ENCODE results near the gene GDF10. TPM values are rescaled to one million over a fixed set of nuclear protein-coding genes. Genes with fewer than 3 reads are reported as not detected.

Gene GDF10
- total RNA-seq, 4 donors from 2014 or later = 0.79 to 1.2 (median 1.00) TPM; not detected in 1

- in situ Hi-C loops (cut with MboI; ENCODE audit: low pct_ligation_motif_present in 1 of 4, low pct_unique_long_range_greater_than_20kb in 1 of 4, low sequenced_read_pairs in 3 of 4) (loop anchor here in 2 of 4 donors (10.0 to 25.0 kb wide), 2 partner anchors 270 to 273 kb away; no protein-coding TSS in a partner anchor), intact Hi-C loops (cut with DNase I; ENCODE audit: low total_unique reads) (no loop called here)
- no peak for DNase-seq
- 80 to 83% methylated on average over 3 of the region's 3 CpGs for WGBS, 2 donors (ENCODE audit: low coverage in 1 of 2)
- Histone ChIP-seq H3K27me3 (peaks cover 2% of the 10 kb centered on the region), H3K4me3 (no peak overlapping the region), H3K4me1 (peaks cover 0 to 13% (median 11%) of the 10 kb centered on the region in 4 donors), H3K27ac (no peak overlapping the region), H3K9me3 (no peaks in the 10 kb centered on the region), H3K36me3 (no peaks in the 10 kb centered on the region)
- TF ChIP-seq EP300 (IDR thresholded peaks at IDR 0.05; ENCODE audit: low read depth) (no peak), CTCF (IDR thresholded peaks at IDR 0.05) (no peak), POLR2A (IDR thresholded peaks at IDR 0.05) (no peak), POLR2AphosphoS5 (IDR thresholded peaks at IDR 0.05) (no peak)
These were observed 7.4 kb downstream of the GDF10 start for GRCh38 chr10:47307381-47307780.

GRCh38 chr10:47308775-47309174 is 8.8 kb downstream of the GDF10 start:
- H3K4me1 ChIP-seq = peaks cover 0 to 13% (median 11%) of the 10 kb centered on the region in 4 donors

GRCh38 chr10:47309408-47310089 is 9.6 kb downstream of the GDF10 start:
- H3K9me3 ChIP-seq = no peaks in the 10 kb centered on the region
- no peaks in the 10 kb centered on the region for H3K36me3 ChIP-seq
- intact Hi-C loops (cut with DNase I; ENCODE audit: low total_unique reads) (loop anchor here (10.0 kb wide), 1 partner anchor 125 kb away; no protein-coding TSS in a partner anchor), in situ Hi-C loops (cut with MboI; ENCODE audit: low pct_ligation_motif_present in 1 of 4, low pct_unique_long_range_greater_than_20kb in 1 of 4, low sequenced_read_pairs in 3 of 4) (loop anchor here (5.0 to 25.0 kb wide), 4 partner anchors 267 to 285 kb away; no protein-coding TSS in a partner anchor)
- no peak for DNase-seq
- H3K4me3 ChIP-seq = no peak overlapping the region
- H3K27ac ChIP-seq = no peak overlapping the region
- H3K4me1 ChIP-seq = peaks cover 0 to 13% (median 11%) of the 10 kb centered on the region in 4 donors
- WGBS, 2 donors (ENCODE audit: low coverage in 1 of 2) = 88 to 94% methylated on average over 7 to 24 of the region's 34 CpGs
- TF ChIP-seq POLR2AphosphoS5 (IDR thresholded peaks at IDR 0.05) = no peak
- TF ChIP-seq CTCF (IDR thresholded peaks at IDR 0.05) = peak in 3 of 5 experiments; percentile 17 to 28 (median 18)
- no peaks in the 10 kb centered on the region for H3K27me3 ChIP-seq

More at GRCh38 chr10:47308775-47309174, 8.8 kb downstream of the GDF10 start:
- Histone ChIP-seq H3K9me3 (no peaks in the 10 kb centered on the region), H3K4me3 (no peak overlapping the region), H3K36me3 (no peaks in the 10 kb centered on the region), H3K27me3 (no peaks in the 10 kb centered on the region), H3K27ac (no peak overlapping the region)
- in situ Hi-C loops (cut with MboI; ENCODE audit: low pct_ligation_motif_present in 1 of 4, low pct_unique_long_range_greater_than_20kb in 1 of 4, low sequenced_read_pairs in 3 of 4) = loop anchor here in 2 of 4 donors (10.0 to 25.0 kb wide), 2 partner anchors 271 to 274 kb away; no protein-coding TSS in a partner anchor
- whole genome bisulfite sequencing, 2 donors (ENCODE audit: low coverage in 1 of 2) = 86% methylated on average over 9 of the region's 9 CpGs; no CpG with 5 or more reads in 1 of the 2 donors
- intact Hi-C loops (cut with DNase I; ENCODE audit: low total_unique reads) = no loop called here
- TF ChIP-seq EP300 (IDR thresholded peaks at IDR 0.05; ENCODE audit: low read depth) (no peak), CTCF (IDR thresholded peaks at IDR 0.05) (no peak), POLR2AphosphoS5 (IDR thresholded peaks at IDR 0.05) (no peak), POLR2A (IDR thresholded peaks at IDR 0.05) (no peak)
- no peak for DNase-seq

- intact Hi-C loops (cut with DNase I; ENCODE audit: low total_unique reads) = loop anchor here (10.0 kb wide), 1 partner anchor 125 kb away; no protein-coding TSS in a partner anchor
- 97 to 100% methylated on average over 2 to 29 of the region's 37 CpGs for WGBS, 2 donors (ENCODE audit: low coverage in 1 of 2)
These were observed 10.1 kb downstream of the GDF10 start for GRCh38 chr10:47310090-47310505.

More at GRCh38 chr10:47310090-47310505, 10.1 kb downstream of the GDF10 start:
- Histone ChIP-seq H3K4me1 (peaks cover 0 to 13% (median 11%) of the 10 kb centered on the region in 4 donors), H3K9me3 (no peaks in the 10 kb centered on the region), H3K36me3 (no peaks in the 10 kb centered on the region), H3K4me3 (no peak overlapping the region), H3K27ac (no peak overlapping the region), H3K27me3 (no peaks in the 10 kb centered on the region)
- TF ChIP-seq CTCF (IDR thresholded peaks at IDR 0.05) (no peak), POLR2AphosphoS5 (IDR thresholded peaks at IDR 0.05) (no peak), EP300 (IDR thresholded peaks at IDR 0.05; ENCODE audit: low read depth) (no peak), POLR2A (IDR thresholded peaks at IDR 0.05) (no peak)
- in situ Hi-C loops (cut with MboI; ENCODE audit: low pct_ligation_motif_present in 1 of 4, low pct_unique_long_range_greater_than_20kb in 1 of 4, low sequenced_read_pairs in 3 of 4) = loop anchor here in 3 of 4 donors (5.0 to 25.0 kb wide), 3 partner anchors 268 to 285 kb away; no protein-coding TSS in a partner anchor
- no peak for DNase-seq

Measured in transverse colon (tissue), 4 donors.